Progenitor cell of endocrine pancreas (in vitro differentiated cells): ENCODE results near the gene CIAO3. TPM values are rescaled to one million over a fixed set of nuclear protein-coding genes. Genes with fewer than 3 reads are reported as not detected.
"Not testable (repeated sequence)": the region's sequence is repeated elsewhere in the genome, so short reads cannot be mapped to it uniquely, and the experiment has no call there.

Source experiments
- DNase-seq: peaks from one replicate; pipeline ENCODE4 v3.0.0; 2021; ENCODE audit warnings: low spot score; ENCODE audit not compliant: unreplicated experiment
- H3K27ac Mint-ChIP-seq: 2 replicates; pipeline ENCODE4 v1.8.0; 2021; ENCODE audit warnings: mild to moderate bottlenecking, moderate library complexity, mixed read lengths
- H3K27me3 Mint-ChIP-seq: 2 replicates; pipeline ENCODE4 v1.8.0; 2021; ENCODE audit warnings: mixed read lengths
- H3K36me3 Mint-ChIP-seq: 2 replicates; pipeline ENCODE4 v1.8.0; 2022; ENCODE audit warnings: mixed read lengths; ENCODE audit not compliant: insufficient read depth
- H3K4me1 Mint-ChIP-seq: 2 replicates; pipeline ENCODE4 v1.8.0; 2021; ENCODE audit warnings: low read depth, mixed read lengths
- H3K4me3 Mint-ChIP-seq: 2 replicates; pipeline ENCODE4 v1.8.0; 2021; ENCODE audit warnings: low read depth, mild to moderate bottlenecking, moderate library complexity, mixed read lengths
- H3K9me3 Mint-ChIP-seq: 2 replicates; pipeline ENCODE4 v1.8.0; 2021; ENCODE audit warnings: low read depth, mixed read lengths
- total RNA-seq: library from RNA; stranded (reverse); gene quantifications from 2 replicates; pipeline ENCODE4 v1.2.1, GENCODE V29; 2021
- TF ChIP-seq, protein P1 (sequence below): fragments of 200-600 bp; sonication (generic); IDR thresholded peaks from one replicate; pipeline ENCODE4 v1.5.0; 2021; ENCODE audit warnings: antibody characterized with exemption, mild to moderate bottlenecking; ENCODE audit not compliant: unreplicated experiment

The CIAO3 gene
- total RNA-seq, 1 donor from 2014 or later, result 44.0 TPM

DNA sequence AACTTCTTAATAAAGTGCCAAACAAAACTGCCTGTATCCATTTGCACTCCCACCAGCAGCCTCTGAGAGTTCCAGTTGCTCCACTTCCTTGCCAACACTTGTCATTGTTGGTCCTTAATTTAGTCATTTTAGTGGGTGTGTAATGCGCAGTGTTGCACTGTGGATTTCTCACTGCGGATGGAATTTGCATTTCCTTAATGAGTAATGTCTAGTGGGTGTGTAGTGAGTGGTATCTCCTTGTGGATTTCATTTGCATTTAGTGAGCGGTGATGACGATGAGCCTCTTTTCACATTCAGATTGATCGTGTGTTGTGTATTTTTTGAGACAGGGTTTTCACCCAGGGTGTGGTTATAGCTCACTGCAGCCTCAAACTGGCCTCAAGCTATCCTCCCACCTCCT is 15.6 kb upstream of the CIAO3 start:
- peaks cover 4% of the 10 kb centered on the region for H3K9me3 Mint-ChIP-seq
- no peak overlapping the region for H3K4me3 Mint-ChIP-seq
- H3K27ac Mint-ChIP-seq, result no peak overlapping the region
- H3K36me3 Mint-ChIP-seq, result no peaks in the 10 kb centered on the region
- peaks cover 25% of the 10 kb centered on the region for H3K27me3 Mint-ChIP-seq
- no peak for DNase-seq
- TF ChIP-seq, protein P1, sequence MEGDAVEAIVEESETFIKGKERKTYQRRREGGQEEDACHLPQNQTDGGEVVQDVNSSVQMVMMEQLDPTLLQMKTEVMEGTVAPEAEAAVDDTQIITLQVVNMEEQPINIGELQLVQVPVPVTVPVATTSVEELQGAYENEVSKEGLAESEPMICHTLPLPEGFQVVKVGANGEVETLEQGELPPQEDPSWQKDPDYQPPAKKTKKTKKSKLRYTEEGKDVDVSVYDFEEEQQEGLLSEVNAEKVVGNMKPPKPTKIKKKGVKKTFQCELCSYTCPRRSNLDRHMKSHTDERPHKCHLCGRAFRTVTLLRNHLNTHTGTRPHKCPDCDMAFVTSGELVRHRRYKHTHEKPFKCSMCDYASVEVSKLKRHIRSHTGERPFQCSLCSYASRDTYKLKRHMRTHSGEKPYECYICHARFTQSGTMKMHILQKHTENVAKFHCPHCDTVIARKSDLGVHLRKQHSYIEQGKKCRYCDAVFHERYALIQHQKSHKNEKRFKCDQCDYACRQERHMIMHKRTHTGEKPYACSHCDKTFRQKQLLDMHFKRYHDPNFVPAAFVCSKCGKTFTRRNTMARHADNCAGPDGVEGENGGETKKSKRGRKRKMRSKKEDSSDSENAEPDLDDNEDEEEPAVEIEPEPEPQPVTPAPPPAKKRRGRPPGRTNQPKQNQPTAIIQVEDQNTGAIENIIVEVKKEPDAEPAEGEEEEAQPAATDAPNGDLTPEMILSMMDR, result no peak
- H3K4me1 Mint-ChIP-seq, result peaks cover 12% of the 10 kb centered on the region

DNA sequence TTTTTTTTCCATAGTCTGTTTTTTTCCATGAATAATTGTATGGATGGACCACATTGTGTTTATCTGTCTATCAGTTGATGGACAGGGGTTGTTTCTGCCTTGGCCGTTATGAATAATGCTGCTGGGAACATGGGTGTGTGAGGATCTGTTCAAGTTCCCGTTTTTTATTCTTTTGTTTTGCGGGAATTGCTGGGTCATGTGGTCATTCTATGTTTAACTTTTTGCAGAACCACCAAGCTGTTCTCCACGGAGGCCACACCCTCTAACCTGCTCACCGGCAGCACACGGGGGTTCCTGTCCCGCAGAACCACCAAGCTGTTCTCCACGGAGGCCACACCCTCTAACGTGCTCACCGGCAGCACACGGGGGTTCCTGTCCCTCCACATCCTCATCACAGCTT is 13.9 kb upstream of the CIAO3 start:
- H3K27me3 Mint-ChIP-seq, result peaks cover 34% of the 10 kb centered on the region
- H3K4me1 Mint-ChIP-seq, result peaks cover 13% of the 10 kb centered on the region
- H3K9me3 Mint-ChIP-seq, result peaks cover 4% of the 10 kb centered on the region
- H3K27ac Mint-ChIP-seq, result no peak overlapping the region
- no peak overlapping the region for H3K4me3 Mint-ChIP-seq
- TF ChIP-seq, protein P1, result no peak
- no peak for DNase-seq
- no peaks in the 10 kb centered on the region for H3K36me3 Mint-ChIP-seq

DNA sequence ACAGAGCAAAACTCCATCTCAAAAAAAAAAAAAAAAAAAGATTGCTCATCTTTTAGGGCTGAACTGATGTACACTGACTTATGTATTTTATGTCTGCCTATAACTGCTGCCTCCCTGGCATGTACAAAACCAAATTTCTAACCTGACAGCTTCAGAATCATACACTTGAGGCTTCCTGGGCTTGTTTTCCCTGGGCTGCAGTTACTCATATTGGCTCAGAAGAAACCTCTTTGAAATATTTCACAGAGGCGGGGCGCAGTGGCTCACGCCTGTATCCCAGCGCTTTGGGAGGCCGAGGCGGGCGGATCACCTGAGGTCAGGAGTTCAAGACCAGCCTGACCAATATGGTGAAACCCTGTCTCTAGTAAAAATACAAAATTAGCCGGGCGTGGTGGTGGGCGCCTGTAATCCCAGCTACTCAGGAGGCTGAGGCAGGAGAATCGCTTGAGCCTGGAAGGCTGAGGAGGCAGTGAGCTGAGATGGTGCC is 13.4 kb upstream of the CIAO3 start:
- H3K9me3 Mint-ChIP-seq, H3K4me3 Mint-ChIP-seq, DNase-seq, H3K36me3 Mint-ChIP-seq, H3K27ac Mint-ChIP-seq: not testable (repeated sequence)
- Mint-ChIP-seq H3K4me1 (peaks cover 12% of the 10 kb centered on the region), H3K27me3 (peaks cover 34% of the 10 kb centered on the region)

DNA sequence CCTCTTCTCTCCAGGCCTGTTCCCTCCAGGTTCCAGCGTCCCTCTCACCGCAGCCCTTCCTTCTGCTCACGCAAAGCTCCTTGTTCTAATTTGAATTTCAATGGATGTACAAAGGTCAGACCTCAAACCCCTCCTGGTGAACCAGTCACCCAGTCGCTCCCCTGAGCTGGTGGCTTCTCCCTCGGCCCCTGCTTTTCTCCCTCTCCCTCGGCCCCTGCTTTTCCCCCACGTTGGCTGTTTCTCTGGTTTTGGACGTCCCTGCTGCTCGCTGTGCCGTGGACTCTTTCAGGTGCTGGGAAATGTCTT is 11.2 kb upstream of the CIAO3 start:
- H3K36me3 Mint-ChIP-seq, result no peaks in the 10 kb centered on the region
- peaks cover 4% of the 10 kb centered on the region for H3K9me3 Mint-ChIP-seq
- peaks cover 12% of the 10 kb centered on the region for H3K4me1 Mint-ChIP-seq
- H3K27ac Mint-ChIP-seq, result no peak overlapping the region
- DNase-seq, result no peak
- H3K4me3 Mint-ChIP-seq, result peak overlapping the region; percentile 20
- peaks cover 28% of the 10 kb centered on the region for H3K27me3 Mint-ChIP-seq
- TF ChIP-seq, protein P1, result no peak

DNA sequence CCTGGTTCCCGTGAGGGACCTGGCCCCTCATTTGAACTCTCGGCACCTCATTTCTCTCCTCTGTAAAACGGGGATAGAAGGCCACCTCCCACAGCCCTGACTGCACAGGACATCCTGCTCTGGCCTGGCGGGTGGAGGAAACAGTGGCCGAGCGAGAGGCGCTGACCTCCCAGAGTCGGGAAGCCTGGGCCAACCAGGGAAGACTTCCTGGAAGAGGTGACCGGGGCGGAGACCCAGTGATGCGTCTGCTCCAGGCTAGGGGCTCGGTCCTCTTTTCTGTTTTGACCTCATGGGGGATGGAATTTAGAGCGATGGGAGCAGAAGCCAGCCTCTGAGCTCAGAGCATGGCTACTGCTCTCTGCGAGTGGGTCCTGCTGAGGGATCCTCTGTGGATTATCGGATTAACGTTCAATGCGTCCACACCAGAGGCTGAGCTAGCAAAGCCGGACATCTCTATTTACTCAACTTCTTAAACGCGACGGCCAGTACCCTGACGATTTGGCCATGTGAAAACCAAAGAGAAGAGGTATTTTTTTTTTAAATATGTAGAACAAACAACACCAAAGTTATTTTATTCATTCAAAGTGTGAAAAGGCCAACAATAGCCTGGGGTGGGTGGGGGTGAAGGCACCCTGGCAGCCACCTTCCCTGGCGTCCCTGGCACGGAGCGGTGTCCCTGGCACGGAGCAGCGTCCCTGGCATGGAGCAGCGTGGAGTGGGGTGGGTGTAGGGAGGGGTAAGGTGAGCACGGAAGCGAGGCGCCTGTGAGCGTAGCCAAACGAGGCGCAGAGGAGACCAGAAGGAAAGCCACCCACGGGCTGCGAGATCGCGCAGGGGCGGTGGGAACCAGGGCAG is 10.6 kb upstream of the CIAO3 start:
- H3K4me3 Mint-ChIP-seq, result no peak overlapping the region
- no peaks in the 10 kb centered on the region for H3K36me3 Mint-ChIP-seq
- H3K27me3 Mint-ChIP-seq, result peaks cover 26% of the 10 kb centered on the region

More for the DNA sequence above, 10.6 kb upstream of the CIAO3 start:
- Mint-ChIP-seq H3K4me1 (peaks cover 12% of the 10 kb centered on the region), H3K27ac (no peak overlapping the region), H3K9me3 (peaks cover 1% of the 10 kb centered on the region)
- TF ChIP-seq, protein P1, result no peak
- DNase-seq, result no peak
